GM19193 (cell line): ENCODE measurements around the gene TECPR2.

Source experiments
- POLR2A ChIP-seq: IDR thresholded peaks from 4 replicates; pipeline ENCODE4 v1.6.1; 2011; ENCODE audit not compliant: insufficient read depth, insufficient read length; ENCODE audit errors: extremely low read depth

The TECPR2 gene

GRCh38 chr14:102362545-102363181 lies at the start of gene TECPR2, which contains the start of gene CINP:
TECPR2 (plus strand) TSS chr14:102362941; CDS start chr14:102376722, 13,781 bp downstream.
CINP (minus strand) TSS chr14:102362890; CDS start chr14:102362851, 39 bp downstream.
- peak; percentile 91 for TF ChIP-seq POLR2A

- no peak for TF ChIP-seq POLR2A
These were observed 48.3 kb upstream of the TECPR2 start for GRCh38 chr14:102314242-102315011.

GRCh38 chr14:102315121-102315520 lies 47.6 kb upstream of the TECPR2 start:
- no peak for TF ChIP-seq POLR2A

- TF ChIP-seq POLR2A, result no peak
These were observed 46.4 kb upstream of the TECPR2 start for GRCh38 chr14:102316338-102316742.

- peak; percentile 34 for TF ChIP-seq POLR2A
These were observed 45.8 kb upstream of the TECPR2 start for GRCh38 chr14:102316743-102317563.

- TF ChIP-seq POLR2A, result peak; percentile 13
These were observed 45.0 kb upstream of the TECPR2 start for GRCh38 chr14:102317564-102318248.

GRCh38 chr14:102318781-102319276 lies 43.9 kb upstream of the TECPR2 start:
- no peak for TF ChIP-seq POLR2A

GRCh38 chr14:102319351-102320032 lies 43.2 kb upstream of the TECPR2 start, which contains the start of gene ZNF839:
ZNF839 (plus strand) TSS chr14:102319746; CDS start chr14:102319766, 20 bp downstream.
- peak; percentile 66 for TF ChIP-seq POLR2A

GRCh38 chr14:102320033-102320660 lies 42.6 kb upstream of the TECPR2 start:
- no peak for TF ChIP-seq POLR2A

- no peak for TF ChIP-seq POLR2A
These were observed 41.9 kb upstream of the TECPR2 start for GRCh38 chr14:102320671-102321455.

- no peak for TF ChIP-seq POLR2A
These were observed 41.0 kb upstream of the TECPR2 start for GRCh38 chr14:102321456-102322422.
